ENCODE results near the gene CCL16. TPM values are rescaled to one million over a fixed set of nuclear protein-coding genes. Genes with fewer than 3 reads are reported as not detected.

CCL16 gene
- total RNA-seq, 1 donor = not detected

- no peak overlapping the region for H3K4me3 ChIP-seq (ENCODE audit: low read depth, low read length)
- DNase-seq (ENCODE audit: low read depth) = peak; percentile 20
- TF ChIP-seq, protein P1, sequence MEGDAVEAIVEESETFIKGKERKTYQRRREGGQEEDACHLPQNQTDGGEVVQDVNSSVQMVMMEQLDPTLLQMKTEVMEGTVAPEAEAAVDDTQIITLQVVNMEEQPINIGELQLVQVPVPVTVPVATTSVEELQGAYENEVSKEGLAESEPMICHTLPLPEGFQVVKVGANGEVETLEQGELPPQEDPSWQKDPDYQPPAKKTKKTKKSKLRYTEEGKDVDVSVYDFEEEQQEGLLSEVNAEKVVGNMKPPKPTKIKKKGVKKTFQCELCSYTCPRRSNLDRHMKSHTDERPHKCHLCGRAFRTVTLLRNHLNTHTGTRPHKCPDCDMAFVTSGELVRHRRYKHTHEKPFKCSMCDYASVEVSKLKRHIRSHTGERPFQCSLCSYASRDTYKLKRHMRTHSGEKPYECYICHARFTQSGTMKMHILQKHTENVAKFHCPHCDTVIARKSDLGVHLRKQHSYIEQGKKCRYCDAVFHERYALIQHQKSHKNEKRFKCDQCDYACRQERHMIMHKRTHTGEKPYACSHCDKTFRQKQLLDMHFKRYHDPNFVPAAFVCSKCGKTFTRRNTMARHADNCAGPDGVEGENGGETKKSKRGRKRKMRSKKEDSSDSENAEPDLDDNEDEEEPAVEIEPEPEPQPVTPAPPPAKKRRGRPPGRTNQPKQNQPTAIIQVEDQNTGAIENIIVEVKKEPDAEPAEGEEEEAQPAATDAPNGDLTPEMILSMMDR (IDR thresholded peaks at IDR 0.05; ENCODE audit: insufficient read depth, low read depth, low read length) = no peak
Measured at GRCh38 chr17:35931794-35932425, 49.4 kb downstream of the CCL16 start.

DNA sequence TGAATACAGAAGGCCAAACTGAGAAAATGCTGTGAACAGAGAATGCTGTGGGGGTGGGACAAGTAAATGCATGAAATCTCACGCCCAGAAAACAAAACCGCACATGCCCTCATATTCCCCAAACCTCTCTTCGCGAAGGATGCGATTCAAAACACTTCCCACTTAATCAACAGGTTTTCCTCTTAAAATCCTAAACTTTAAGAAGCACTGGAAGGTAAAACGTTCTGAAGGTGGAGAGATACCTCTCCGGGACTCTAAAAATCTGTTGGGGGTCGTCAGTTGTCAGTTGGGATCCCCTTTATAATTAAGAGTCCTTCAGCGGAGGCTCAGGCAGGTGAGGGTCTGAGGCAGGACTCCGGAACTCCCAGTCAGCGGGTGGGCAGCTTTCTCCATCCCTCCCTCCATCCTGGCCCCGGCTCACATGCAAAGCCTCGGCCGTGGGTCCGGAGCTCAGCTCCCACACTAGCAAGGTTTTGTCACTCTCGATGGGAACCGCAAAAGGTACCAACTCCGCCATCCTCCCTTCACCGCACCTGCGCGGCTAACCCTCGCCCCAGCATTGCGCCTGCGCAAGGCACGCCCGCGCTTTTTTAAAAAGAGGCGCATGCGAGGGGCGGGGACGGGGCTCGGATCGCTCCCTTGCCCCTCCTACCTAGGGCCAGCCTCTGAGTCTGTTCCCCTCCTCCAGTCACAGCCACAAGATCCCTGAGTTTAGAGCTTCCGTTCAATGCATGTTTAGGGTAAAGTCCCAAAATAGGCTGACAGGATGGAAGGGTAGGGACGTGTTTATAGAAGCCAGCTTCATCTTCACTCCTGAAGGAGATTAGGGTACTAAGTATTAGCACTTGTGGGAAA is 50.9 kb downstream of the CCL16 start, which contains the start of gene RDM1:
Gene RDM1 (minus strand): TSS at position 563 of the 855 bp plus-strand sequence. CDS start 46 bp downstream, at position 517.
- TF ChIP-seq, protein P1 (IDR thresholded peaks at IDR 0.05; ENCODE audit: insufficient read depth, low read depth, low read length) = no peak
- DNase-seq (ENCODE audit: low read depth) = peak; percentile 62
- H3K4me3 ChIP-seq (ENCODE audit: low read depth, low read length) = peak within 1 kb of the TSS; percentile 58

DNA sequence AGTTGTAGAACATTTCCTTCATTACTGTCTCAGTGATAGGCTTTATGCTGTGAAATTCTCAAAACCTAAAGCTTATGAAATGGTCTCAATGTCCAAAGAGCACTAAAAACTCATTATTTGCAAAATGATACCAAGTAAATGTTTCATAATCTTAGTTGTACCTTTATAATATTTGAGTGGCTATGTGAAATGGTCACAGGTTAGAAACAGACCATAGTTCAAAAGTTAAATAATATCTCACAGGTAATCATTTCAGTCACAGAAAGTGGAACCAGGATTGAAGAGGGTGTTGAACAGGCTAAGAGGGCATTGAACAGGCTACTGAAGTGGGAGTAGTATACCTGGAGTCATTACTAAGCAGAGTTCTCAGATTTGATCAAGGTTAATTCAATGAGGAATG is 53.6 kb downstream of the CCL16 start:
- TF ChIP-seq, protein P1 (IDR thresholded peaks at IDR 0.05; ENCODE audit: insufficient read depth, low read depth, low read length) = no peak

More for the DNA sequence above, 53.6 kb downstream of the CCL16 start:
- no peak overlapping the region for H3K4me3 ChIP-seq (ENCODE audit: low read depth, low read length)
- DNase-seq (ENCODE audit: low read depth) = no peak

Other genes with a start within 250 kb of the CCL16 start
- gene RASL10B, start 249.9 kb downstream of the CCL16 start, total RNA-seq = 6.4 and 12.1 TPM in 2 replicates
- not detected in 2 replicates for gene GAS2L2, start 228.3 kb downstream of the CCL16 start, total RNA-seq
- not detected in 2 replicates for gene C17orf50, start 220.6 kb downstream of the CCL16 start, total RNA-seq
- gene MMP28, start 185.9 kb downstream of the CCL16 start, total RNA-seq = under 0.01 TPM in 2 replicates
- gene TAF15, start 172.0 kb downstream of the CCL16 start, total RNA-seq = 47.1 and 55.4 TPM in 2 replicates
- not detected in 2 replicates for gene HEATR9, start 112.6 kb downstream of the CCL16 start, total RNA-seq
- gene CCL5, start 101.1 kb downstream of the CCL16 start, total RNA-seq = under 0.01 TPM in 1 of 2 replicates, not detected in the other
- 0.32 and 0.43 TPM in 2 replicates for gene RDM1, start 50.7 kb downstream of the CCL16 start, total RNA-seq
- not detected in 2 replicates for gene LYZL6, start 37.8 kb downstream of the CCL16 start, total RNA-seq
- not detected in 2 replicates for gene CCL14, start 5.2 kb upstream of the CCL16 start, total RNA-seq
- not detected in 2 replicates for gene CCL15, start 20.1 kb upstream of the CCL16 start, total RNA-seq
- gene CCL23, start 36.5 kb upstream of the CCL16 start, total RNA-seq = not detected in 2 replicates
- under 0.01 TPM in 1 of 2 replicates, not detected in the other for gene CCL18, start 82.8 kb upstream of the CCL16 start, total RNA-seq
- not detected in 2 replicates for gene CCL3, start 108.6 kb upstream of the CCL16 start, total RNA-seq
- gene CCL4, start 122.3 kb upstream of the CCL16 start, total RNA-seq = not detected in 2 replicates
- 0.43 TPM in 1 of 2 replicates, not detected in the other for gene TBC1D3B, start 195.1 kb upstream of the CCL16 start, total RNA-seq
- gene CCL3L1, start 215.3 kb upstream of the CCL16 start, total RNA-seq = not detected in 2 replicates
- not detected in 2 replicates for gene CCL4L2, start 229.6 kb upstream of the CCL16 start, total RNA-seq

Measured in fibroblast of villous mesenchyme (primary cell).